ENCODE data around the gene AARS1.
"Not testable (repeated sequence)": the region's sequence is repeated elsewhere in the genome, so short reads cannot be mapped to it uniquely, and the experiment has no call there.

AARS1 gene

GRCh38 chr16:70289229-70290094 is at the start of gene AARS1:
TSS of gene AARS1 (minus strand) at chr16:70289506. CDS start at chr16:70282763, 6,743 bp downstream.
- peak; percentile 100 for DNase-seq (ENCODE audit: low read depth)
- peak within 1 kb of the TSS; percentile 85 for H3K4me3 ChIP-seq (replicated peaks; ENCODE audit: low read depth, low read length)
- no peak for TF ChIP-seq CTCF (IDR thresholded peaks at IDR 0.05; ENCODE audit: low read length, missing control alignments)

- TF ChIP-seq CTCF (IDR thresholded peaks at IDR 0.05; ENCODE audit: low read length, missing control alignments) = no peak
- no peak for DNase-seq (ENCODE audit: low read depth)
- no peak overlapping the region for H3K4me3 ChIP-seq (replicated peaks; ENCODE audit: low read depth, low read length)
Observed at GRCh38 chr16:70337814-70338213, 48.5 kb upstream of the AARS1 start.

GRCh38 chr16:70332728-70333127 is 43.4 kb upstream of the AARS1 start:
- DNase-seq (ENCODE audit: low read depth) = peak; percentile 43
- H3K4me3 ChIP-seq (replicated peaks; ENCODE audit: low read depth, low read length) = not testable (repeated sequence)

GRCh38 chr16:70331588-70332358 is 42.5 kb upstream of the AARS1 start:
- H3K4me3 ChIP-seq (replicated peaks; ENCODE audit: low read depth, low read length) = no peak overlapping the region
- DNase-seq (ENCODE audit: low read depth) = peak; percentile 20
- TF ChIP-seq CTCF (IDR thresholded peaks at IDR 0.05; ENCODE audit: low read length, missing control alignments) = peak; percentile 58

- H3K4me3 ChIP-seq (replicated peaks; ENCODE audit: low read depth, low read length) = no peak overlapping the region
- TF ChIP-seq CTCF (IDR thresholded peaks at IDR 0.05; ENCODE audit: low read length, missing control alignments) = no peak
- DNase-seq (ENCODE audit: low read depth) = no peak
Observed at GRCh38 chr16:70331091-70331490, 41.8 kb upstream of the AARS1 start.

GRCh38 chr16:70324998-70325747 is 35.9 kb upstream of the AARS1 start:
- no peak overlapping the region for H3K4me3 ChIP-seq (replicated peaks; ENCODE audit: low read depth, low read length)
- DNase-seq (ENCODE audit: low read depth) = no peak
- no peak for TF ChIP-seq CTCF (IDR thresholded peaks at IDR 0.05; ENCODE audit: low read length, missing control alignments)

GRCh38 chr16:70320121-70320520 is 30.8 kb upstream of the AARS1 start:
- TF ChIP-seq CTCF (IDR thresholded peaks at IDR 0.05; ENCODE audit: low read length, missing control alignments) = no peak

GRCh38 chr16:70307726-70308125 is 18.4 kb upstream of the AARS1 start:
- DNase-seq (ENCODE audit: low read depth) = not testable (repeated sequence)

More at GRCh38 chr16:70320121-70320520, 30.8 kb upstream of the AARS1 start:
- H3K4me3 ChIP-seq (replicated peaks; ENCODE audit: low read depth, low read length) = no peak overlapping the region
- DNase-seq (ENCODE audit: low read depth) = no peak

More at GRCh38 chr16:70307726-70308125, 18.4 kb upstream of the AARS1 start:
- H3K4me3 ChIP-seq (replicated peaks; ENCODE audit: low read depth, low read length) = not testable (repeated sequence)
